Stimulated activated naive CD8-positive, alpha-beta T cell treated with anti-CD3 and anti-CD28 coated beads, Interleukin-15, Interleukin-2, amounts not matched to agents 100 ng/mL and 50 ng/mL, for 24 hours (primary cell): ENCODE measurements around the gene MECR.
"Not testable (repeated sequence)": the region's sequence is repeated elsewhere in the genome, so short reads cannot be mapped to it uniquely, and the experiment has no call there.

Source experiments
- H3K27ac Mint-ChIP-seq: one replicate; pipeline ENCODE4 v1.8.0; 2021; ENCODE audit warnings: mild to moderate bottlenecking, mixed read lengths
- H3K27me3 Mint-ChIP-seq: one replicate; pipeline ENCODE4 v1.8.0; 2021; ENCODE audit warnings: mixed read lengths
- H3K36me3 Mint-ChIP-seq: one replicate; pipeline ENCODE4 v1.8.0; 2021; ENCODE audit warnings: low read depth, mixed read lengths
- H3K4me1 Mint-ChIP-seq: one replicate; pipeline ENCODE4 v1.8.0; 2021; ENCODE audit warnings: low read depth, mixed read lengths
- H3K4me3 Mint-ChIP-seq: one replicate; pipeline ENCODE4 v1.8.0; 2021; ENCODE audit warnings: mild to moderate bottlenecking, mixed read lengths
- H3K9me3 Mint-ChIP-seq: one replicate; pipeline ENCODE4 v1.8.0; 2021; ENCODE audit warnings: mixed read lengths

MECR gene

DNA sequence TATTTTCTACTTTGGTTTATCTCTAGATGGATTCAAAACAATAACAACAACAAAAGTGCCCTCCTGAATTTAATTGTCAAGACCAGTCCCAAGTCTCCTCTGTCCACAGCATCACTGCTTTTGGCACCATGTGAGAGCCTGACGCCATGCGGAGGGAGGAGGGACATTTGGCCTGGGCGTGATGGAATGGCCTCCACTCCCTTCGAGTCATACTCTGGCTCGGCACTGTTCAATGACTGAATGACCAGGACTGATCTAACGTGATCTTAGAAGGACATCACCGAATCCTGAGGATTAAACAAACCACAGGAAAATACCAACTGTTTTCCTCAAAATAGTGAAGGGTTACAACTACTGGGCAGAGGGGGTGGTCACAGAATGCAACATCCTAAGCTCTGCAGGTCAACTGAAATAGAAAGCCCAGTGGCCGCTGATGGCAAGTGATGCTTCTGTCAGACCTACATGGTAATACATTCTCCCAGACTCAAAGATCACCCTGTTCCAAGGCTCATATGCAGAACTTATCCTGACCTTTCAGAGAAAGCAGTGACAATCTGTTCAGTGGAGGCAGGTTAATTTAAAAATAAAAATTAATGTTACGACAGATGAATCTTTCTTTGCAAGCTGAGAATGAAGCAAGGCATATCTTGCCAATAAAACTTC lies 68.1 kb downstream of the MECR start:
- no peaks in the 10 kb centered on the region for H3K9me3 Mint-ChIP-seq
- no peak overlapping the region for H3K27ac Mint-ChIP-seq
- H3K27me3 Mint-ChIP-seq: no peaks in the 10 kb centered on the region
- H3K4me1 Mint-ChIP-seq: peaks cover 35% of the 10 kb centered on the region
- H3K4me3 Mint-ChIP-seq: no peak overlapping the region
- peaks cover 70% of the 10 kb centered on the region for H3K36me3 Mint-ChIP-seq

DNA sequence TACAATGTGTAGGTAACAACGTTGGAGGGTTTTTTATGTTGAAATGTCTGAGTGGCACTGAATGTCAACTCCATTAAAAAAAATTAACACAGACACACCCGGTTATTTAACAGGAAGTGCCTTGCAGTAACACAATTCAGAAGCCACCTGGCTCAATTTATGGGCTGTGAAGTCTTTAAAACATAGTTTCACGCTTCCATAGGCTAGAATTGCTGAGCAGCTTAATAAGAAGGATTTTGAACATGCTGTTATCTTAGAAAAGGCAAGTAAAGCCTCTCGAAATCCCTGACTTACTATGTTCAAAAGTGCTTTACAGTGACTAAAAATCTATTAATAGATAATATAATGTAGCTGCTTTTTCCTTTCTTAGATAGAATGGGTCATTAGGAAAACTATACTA lies 68.7 kb downstream of the MECR start:
- no peaks in the 10 kb centered on the region for H3K9me3 Mint-ChIP-seq
- H3K4me3 Mint-ChIP-seq: no peak overlapping the region
- peaks cover 70% of the 10 kb centered on the region for H3K36me3 Mint-ChIP-seq
- H3K4me1 Mint-ChIP-seq: peaks cover 34% of the 10 kb centered on the region
- H3K27me3 Mint-ChIP-seq: no peaks in the 10 kb centered on the region
- H3K27ac Mint-ChIP-seq: no peak overlapping the region

DNA sequence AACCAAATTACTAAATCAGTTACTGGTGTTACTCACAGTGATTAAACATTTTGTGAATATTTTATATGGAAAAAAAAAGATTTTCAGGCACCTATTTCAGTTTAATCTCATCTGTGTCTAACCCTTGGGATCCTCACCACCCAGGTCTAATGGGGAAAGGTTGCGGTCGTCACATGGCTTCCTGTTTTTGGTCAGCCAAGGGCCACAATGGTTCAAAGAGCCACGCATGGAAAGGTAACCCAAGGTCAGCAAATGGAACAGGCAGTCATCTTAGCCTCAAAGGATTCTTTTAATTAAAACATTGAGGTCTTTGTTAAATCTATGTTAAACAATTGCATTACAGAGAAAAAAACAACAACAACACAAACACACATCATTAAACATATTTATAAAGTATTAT lies 71.0 kb downstream of the MECR start:
- Mint-ChIP-seq H3K4me3 (no peak overlapping the region), H3K27ac (no peak overlapping the region), H3K9me3 (no peaks in the 10 kb centered on the region), H3K27me3 (no peaks in the 10 kb centered on the region), H3K36me3 (peaks cover 61% of the 10 kb centered on the region), H3K4me1 (peaks cover 22% of the 10 kb centered on the region)

DNA sequence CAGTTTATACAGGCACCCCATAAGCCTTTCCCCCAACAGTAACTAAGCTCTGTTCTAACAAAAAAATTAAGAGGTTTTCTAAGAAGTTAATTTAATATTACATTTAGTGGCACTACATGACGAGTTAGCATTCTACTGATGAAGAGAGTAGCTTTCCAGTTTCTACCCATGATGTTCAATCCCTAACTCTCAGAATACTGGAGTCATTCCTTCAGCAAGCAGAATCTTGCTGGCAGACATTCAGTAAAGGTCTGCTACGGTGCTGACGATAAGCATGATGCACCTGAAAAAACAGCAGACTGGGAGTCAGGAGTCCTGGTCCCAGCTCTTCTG lies 73.5 kb downstream of the MECR start:
- H3K4me3 Mint-ChIP-seq: no peak overlapping the region
- no peaks in the 10 kb centered on the region for H3K9me3 Mint-ChIP-seq
- H3K27me3 Mint-ChIP-seq: no peaks in the 10 kb centered on the region
- peaks cover 5% of the 10 kb centered on the region for H3K4me1 Mint-ChIP-seq
- peaks cover 64% of the 10 kb centered on the region for H3K36me3 Mint-ChIP-seq
- no peak overlapping the region for H3K27ac Mint-ChIP-seq

DNA sequence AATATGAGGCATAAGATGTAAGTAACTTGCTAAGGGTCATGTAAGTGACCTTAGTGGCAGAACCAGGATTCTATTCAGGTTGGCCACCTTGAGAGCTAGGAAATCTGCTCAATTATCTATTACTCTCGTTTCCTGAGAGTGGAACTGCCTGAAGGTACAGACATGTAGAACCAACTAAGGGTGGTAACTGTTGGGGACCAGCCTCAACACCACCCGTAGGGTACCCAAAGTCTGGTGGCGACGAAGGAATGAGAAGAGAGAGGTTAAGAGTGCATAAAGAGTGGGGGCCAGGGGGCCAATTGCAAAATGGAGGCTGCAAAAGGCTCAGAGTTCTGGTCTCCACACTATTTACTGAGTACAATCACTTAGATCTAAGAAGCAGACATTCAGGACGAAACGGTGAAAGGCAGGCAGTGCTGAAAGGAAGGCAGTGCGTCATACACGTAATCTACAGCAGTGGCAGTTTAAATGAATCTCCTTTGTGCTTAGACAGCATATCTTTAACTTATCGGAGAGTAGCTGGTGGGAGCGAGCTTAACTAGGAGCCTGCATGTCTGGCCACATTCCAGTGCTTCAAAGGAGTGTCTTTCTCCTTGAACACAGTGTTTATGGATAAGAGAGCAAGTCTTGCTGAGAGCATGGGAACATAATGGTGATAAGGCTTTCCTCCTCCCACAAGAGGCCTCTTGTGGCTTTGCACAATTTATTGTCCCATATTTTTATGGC lies 74.0 kb downstream of the MECR start:
- peaks cover 69% of the 10 kb centered on the region for H3K36me3 Mint-ChIP-seq

DNA sequence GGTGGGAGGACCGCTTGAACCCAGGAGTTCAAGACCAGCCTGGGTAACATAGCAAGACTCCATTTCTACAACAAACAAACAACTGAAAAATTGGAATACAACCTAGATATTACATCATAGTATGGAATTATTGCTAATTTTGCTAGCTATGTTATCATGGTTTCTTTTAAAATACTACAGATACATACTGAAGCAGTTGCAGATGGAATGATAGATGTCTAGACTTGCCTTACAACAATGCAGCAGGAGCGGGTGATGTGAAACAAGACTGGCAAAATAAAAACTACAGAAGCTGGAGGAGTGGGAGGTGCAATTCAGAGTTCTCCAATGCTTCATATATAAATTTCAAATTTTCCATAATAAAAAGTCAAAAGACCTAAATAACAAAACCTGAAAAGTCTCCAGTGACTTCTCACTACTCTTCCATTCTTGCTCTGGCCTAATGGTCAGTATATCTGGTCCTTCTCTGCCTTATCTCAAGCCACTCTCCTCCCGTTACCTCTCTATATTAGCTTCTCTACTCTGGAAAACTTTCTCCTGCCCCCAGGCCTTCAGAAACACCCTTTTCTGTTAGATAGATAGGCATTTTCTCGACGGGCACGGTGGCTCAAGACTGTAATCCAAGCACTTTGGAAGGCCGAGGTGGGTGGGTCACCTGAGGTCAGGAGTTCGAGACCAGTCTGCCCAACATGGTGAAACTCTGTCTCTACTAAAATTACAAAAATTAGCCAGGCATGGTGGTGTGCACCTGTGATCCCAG lies 78.5 kb downstream of the MECR start:
- no peaks in the 10 kb centered on the region for H3K27me3 Mint-ChIP-seq
- no peaks in the 10 kb centered on the region for H3K9me3 Mint-ChIP-seq
- no peaks in the 10 kb centered on the region for H3K4me1 Mint-ChIP-seq
- no peak overlapping the region for H3K4me3 Mint-ChIP-seq
- H3K27ac Mint-ChIP-seq: no peak overlapping the region
- H3K36me3 Mint-ChIP-seq: peaks cover 79% of the 10 kb centered on the region

More for the DNA sequence above, 74.0 kb downstream of the MECR start:
- Mint-ChIP-seq H3K4me1 (peaks cover 5% of the 10 kb centered on the region), H3K4me3 (no peak overlapping the region), H3K9me3 (no peaks in the 10 kb centered on the region), H3K27ac (peak overlapping the region; percentile 53), H3K27me3 (no peaks in the 10 kb centered on the region)

DNA sequence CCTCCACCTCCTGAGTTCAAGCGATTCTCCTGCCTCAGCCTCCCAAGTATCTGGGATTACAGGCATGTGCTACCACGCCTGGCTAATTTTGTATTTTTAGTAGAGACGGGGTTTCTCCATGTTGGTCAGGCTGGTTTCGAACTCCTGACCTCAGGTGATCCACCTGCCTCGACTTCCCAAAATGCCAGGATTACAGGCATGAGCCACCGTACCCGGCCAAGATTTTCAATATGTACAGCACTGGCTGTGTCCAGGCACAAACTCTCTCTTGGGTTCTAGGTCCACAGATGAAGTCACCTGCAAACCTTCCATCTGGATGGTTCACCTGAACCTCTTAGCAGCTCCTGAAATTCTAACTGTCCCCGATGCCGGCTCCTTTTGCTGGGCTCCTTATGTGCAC lies 80.4 kb downstream of the MECR start:
- H3K27me3 Mint-ChIP-seq, H3K27ac Mint-ChIP-seq, H3K4me3 Mint-ChIP-seq, H3K9me3 Mint-ChIP-seq, H3K4me1 Mint-ChIP-seq: not testable (repeated sequence)
- H3K36me3 Mint-ChIP-seq: peaks cover 88% of the 10 kb centered on the region

DNA sequence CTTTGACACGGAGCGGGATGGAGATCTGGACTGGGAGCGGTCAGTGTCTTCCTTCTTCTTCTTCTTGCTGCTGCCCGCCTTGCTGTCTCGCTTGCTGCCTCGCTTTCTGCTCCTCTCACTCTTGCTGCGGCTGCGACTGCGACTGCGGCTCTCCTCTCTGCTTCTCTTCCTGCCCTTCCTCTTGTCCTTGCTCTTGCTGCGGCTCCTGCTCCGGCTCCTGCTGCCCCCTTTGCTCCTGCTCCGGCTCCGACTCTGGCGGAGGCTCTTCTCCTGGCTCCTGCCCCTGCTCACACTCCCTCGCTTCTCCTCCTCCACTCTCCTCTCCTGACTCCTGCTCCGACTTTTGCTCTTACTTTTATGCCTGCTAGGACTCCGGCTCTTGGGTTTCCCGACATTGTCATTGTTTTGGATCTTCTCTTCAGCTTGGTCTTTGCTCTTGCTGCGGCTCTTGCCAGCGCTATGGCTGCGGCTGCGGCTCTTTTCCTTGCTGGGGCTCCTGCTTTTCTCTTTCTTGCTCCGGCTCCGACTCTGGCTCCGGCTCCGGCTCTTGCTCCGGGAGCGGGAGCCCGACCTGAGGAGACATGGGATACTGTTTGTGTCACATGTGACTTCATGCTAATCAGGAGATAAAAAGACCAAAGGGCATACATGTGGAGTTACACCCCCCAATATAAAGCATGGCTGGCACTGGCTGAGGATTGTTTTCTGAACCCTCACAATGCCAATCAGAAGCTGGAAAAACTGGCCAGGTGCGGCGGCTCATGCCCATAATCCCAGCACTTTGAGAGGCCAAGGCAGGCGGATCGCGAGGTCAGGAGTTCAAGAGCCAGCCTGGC lies 81.9 kb downstream of the MECR start:
- Mint-ChIP-seq H3K36me3 (peaks cover 85% of the 10 kb centered on the region), H3K4me3 (no peak overlapping the region), H3K27ac (no peak overlapping the region)

DNA sequence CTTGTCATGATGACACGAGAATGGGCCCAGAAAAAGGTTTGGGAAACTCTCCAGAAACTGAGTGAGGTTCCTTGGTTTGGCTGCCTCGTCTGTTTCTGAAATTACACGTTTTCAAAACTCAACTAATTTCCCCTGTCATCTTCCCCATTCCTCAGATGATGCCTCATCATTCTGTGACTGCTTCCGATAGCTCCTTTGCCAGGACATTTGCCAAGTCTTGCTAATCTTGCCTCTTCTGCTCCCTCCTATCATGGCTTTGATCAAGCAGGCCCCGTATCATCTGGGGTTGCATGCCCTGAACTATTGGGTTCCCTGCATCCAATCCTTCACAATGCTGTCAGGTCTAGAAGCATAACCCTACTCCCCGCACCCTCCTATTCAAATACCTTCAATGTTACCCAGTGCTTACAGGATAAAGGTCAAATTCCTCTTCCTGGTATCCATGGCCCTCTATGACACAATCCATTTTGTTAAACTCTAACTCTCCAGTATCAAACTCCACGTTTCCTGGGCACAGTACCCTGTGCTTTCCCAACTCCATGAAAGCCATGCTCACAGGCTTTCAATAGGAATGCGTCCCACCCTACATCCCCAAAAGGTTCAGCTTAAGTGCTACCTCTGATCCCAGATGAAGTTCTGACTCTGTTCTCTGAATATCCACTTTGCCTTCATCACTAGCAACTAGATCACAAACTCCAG lies 84.8 kb downstream of the MECR start:
- Mint-ChIP-seq H3K4me1 (no peaks in the 10 kb centered on the region), H3K27me3 (no peaks in the 10 kb centered on the region), H3K36me3 (peaks cover 74% of the 10 kb centered on the region), H3K27ac (no peak overlapping the region), H3K4me3 (no peak overlapping the region), H3K9me3 (no peaks in the 10 kb centered on the region)

More for the DNA sequence above, 81.9 kb downstream of the MECR start:
- Mint-ChIP-seq H3K9me3 (no peaks in the 10 kb centered on the region), H3K27me3 (no peaks in the 10 kb centered on the region), H3K4me1 (no peaks in the 10 kb centered on the region)

DNA sequence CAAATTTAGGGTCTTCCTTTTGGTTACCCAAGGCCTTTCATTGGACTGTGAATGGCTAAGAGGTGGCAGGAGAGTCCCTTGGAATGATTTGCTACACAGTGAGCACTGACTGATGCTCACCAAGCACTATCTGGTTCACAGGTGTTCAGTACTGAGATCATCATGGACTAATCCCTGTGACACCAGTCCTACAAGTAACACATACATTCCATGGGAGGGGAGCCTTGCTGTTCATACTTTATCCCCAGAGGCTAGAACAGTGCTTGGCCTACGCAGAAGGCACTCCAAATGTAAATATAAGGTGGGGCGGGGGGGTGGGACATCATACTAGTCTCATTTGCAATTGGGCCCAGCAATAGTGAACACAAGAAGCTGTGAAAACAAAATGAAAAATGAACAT lies 86.6 kb downstream of the MECR start:
- Mint-ChIP-seq H3K4me1 (no peaks in the 10 kb centered on the region), H3K27me3 (no peaks in the 10 kb centered on the region), H3K4me3 (no peak overlapping the region), H3K27ac (no peak overlapping the region), H3K9me3 (no peaks in the 10 kb centered on the region), H3K36me3 (peaks cover 57% of the 10 kb centered on the region)

DNA sequence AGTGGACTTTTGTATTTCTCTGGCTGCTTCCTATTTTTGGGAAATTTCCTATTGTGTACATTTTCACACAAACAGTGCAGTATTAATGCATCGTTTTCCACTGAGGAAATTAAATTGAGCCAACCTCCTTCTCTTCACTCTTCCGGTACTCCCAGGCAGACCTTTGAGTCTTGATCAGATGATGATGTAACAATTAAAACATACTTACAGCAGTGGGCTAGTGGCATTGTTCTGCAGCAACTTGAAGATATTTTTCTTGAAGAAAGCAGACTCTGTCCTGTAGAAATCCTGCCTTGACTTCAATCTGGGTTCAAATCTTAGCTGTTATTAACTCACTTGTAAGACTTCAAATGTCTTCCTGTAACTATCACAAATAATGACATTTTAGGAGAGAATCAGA lies 88.0 kb downstream of the MECR start:
- Mint-ChIP-seq H3K27me3 (no peaks in the 10 kb centered on the region), H3K4me1 (no peaks in the 10 kb centered on the region), H3K27ac (no peak overlapping the region), H3K36me3 (peaks cover 42% of the 10 kb centered on the region), H3K9me3 (no peaks in the 10 kb centered on the region), H3K4me3 (no peak overlapping the region)
